ENCODE results near the gene CYP2J2.
"Not testable (repeated sequence)": the region's sequence is repeated elsewhere in the genome, so short reads cannot be mapped to it uniquely, and the experiment has no call there.

CYP2J2 gene

GRCh38 chr1:59917026-59917784 lies 9.4 kb downstream of the CYP2J2 start:
- H3K27ac ChIP-seq, result no peak overlapping the region
- TF ChIP-seq ZFX (IDR thresholded peaks at IDR 0.05; ENCODE audit: borderline replicate concordance), result no peak

- no peak overlapping the region for H3K27ac ChIP-seq
- TF ChIP-seq CTCF (IDR thresholded peaks at IDR 0.05) (no peak), ZFX (IDR thresholded peaks at IDR 0.05; ENCODE audit: borderline replicate concordance) (no peak)
Observed at GRCh38 chr1:59915516-59915915, 11.1 kb downstream of the CYP2J2 start.

DNA sequence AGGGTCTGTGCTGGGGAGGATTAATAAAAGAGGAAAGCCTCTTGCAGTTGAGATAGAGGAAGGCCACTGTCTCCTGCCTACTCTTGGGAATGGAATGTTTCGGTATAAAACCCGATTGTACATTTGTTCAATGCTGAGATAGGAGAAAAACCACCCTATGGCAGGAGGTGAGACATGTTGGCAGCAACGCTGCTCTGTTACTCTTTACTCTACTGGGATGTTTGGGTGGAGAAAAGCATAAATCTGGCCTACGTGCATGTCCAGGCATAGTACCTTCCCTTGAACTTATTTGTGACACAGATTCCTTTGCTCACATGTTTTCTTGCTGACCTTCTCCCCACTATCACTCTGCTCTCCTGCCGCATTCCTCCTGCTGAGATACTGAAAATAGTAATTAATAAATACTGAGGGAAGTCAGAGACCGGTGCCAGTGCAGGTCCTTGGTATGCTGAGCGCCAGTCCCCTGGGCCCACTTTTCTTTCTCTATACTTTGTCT lies 11.7 kb downstream of the CYP2J2 start:
- H3K27ac ChIP-seq, result not testable (repeated sequence)

DNA sequence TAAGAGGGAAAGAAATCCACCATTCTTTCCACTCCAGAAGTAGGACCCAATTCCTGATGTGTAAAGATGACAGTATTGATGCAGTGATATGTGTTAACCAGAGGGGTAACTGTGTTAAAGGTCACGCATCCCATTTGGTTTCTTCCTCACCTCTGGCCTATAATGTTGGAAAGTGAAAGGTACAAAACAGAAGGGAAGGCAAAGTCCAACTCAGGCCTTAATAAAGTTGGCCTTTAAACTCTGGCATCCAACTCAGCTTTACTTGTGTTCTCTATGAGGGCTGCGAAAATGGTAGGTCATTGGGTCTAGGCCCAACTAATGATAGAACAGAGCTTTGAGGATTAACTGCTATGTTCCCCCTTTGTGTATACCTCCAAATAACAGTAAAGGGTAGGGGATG lies 17.9 kb downstream of the CYP2J2 start:
- TF ChIP-seq CTCF (IDR thresholded peaks at IDR 0.05) (no peak), ZFX (IDR thresholded peaks at IDR 0.05; ENCODE audit: borderline replicate concordance) (no peak)

GRCh38 chr1:59908084-59908483 lies 18.5 kb downstream of the CYP2J2 start:
- H3K27ac ChIP-seq, result no peak overlapping the region
- TF ChIP-seq CTCF (IDR thresholded peaks at IDR 0.05) (no peak), ZFX (IDR thresholded peaks at IDR 0.05; ENCODE audit: borderline replicate concordance) (no peak)

More for the DNA sequence above, 17.9 kb downstream of the CYP2J2 start:
- H3K27ac ChIP-seq, result no peak overlapping the region

DNA sequence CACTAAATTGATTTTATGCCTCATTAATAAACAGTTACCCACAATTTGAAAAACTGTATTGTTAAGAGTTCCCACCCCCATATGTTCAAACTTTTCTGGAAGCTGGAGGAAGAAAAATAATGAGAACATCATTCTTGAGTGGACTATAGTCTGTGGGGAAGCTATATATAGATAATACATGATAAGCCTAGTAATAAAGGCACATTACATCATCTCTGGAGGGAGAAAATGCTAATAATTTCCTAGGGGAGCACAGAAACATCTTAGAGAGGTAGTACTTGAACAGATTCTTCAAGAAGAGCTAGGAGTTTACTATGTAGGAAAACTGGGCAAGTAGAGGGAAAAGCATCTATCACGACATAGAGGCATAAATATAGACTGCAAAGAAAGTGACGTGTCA lies 19.6 kb downstream of the CYP2J2 start:
- no peak overlapping the region for H3K27ac ChIP-seq
- no peak for TF ChIP-seq ZFX (IDR thresholded peaks at IDR 0.05; ENCODE audit: borderline replicate concordance)
- no peak for TF ChIP-seq CTCF (IDR thresholded peaks at IDR 0.05)

GRCh38 chr1:59903141-59903754 lies 23.3 kb downstream of the CYP2J2 start:
- TF ChIP-seq CTCF (IDR thresholded peaks at IDR 0.05), result peak; percentile 81
- TF ChIP-seq ZFX (IDR thresholded peaks at IDR 0.05; ENCODE audit: borderline replicate concordance), result no peak

GRCh38 chr1:59901770-59902388 lies 24.7 kb downstream of the CYP2J2 start:
- H3K27ac ChIP-seq, result no peak overlapping the region
- TF ChIP-seq ZFX (IDR thresholded peaks at IDR 0.05; ENCODE audit: borderline replicate concordance), result no peak
- TF ChIP-seq CTCF (IDR thresholded peaks at IDR 0.05), result no peak

More at GRCh38 chr1:59903141-59903754, 23.3 kb downstream of the CYP2J2 start:
- no peak overlapping the region for H3K27ac ChIP-seq
